ENCODE measurements around the gene IL3RA. TPM values are rescaled to one million over a fixed set of nuclear protein-coding genes. Genes with fewer than 3 reads are reported as not detected.

The IL3RA gene
- total and polyA plus RNA-seq, 2 experiments from 2014 or later: 0.86 TPM; not detected in 1

- Mint-ChIP-seq H3K27me3 (ENCODE audit: insufficient read depth, low read depth, poor library complexity) (peaks cover 65% of the 10 kb centered on the region), H3K27ac (peak overlapping the region; percentile 70; the same call in 1 of the 2 replicates), H3K36me3 (ENCODE audit: low read depth) (peaks cover 91% of the 10 kb centered on the region), H3K4me3 (peak overlapping the region; percentile 93; the same call in 1 of the 3 replicates), H3K4me1 (peaks cover 30% of the 10 kb centered on the region), H3K9me3 (peaks cover 9% of the 10 kb centered on the region)
- ATAC-seq: no peak
- peaks cover 73% of the 10 kb centered on the region for H3F3A ChIP-seq (replicated peaks; ENCODE audit: low read depth)
- peaks cover 37% of the 10 kb centered on the region; the same call in 1 of the 2 replicates for H4K20me1 ChIP-seq (replicated peaks; ENCODE audit: insufficient read depth)
- no peak overlapping the region for H2AFZ ChIP-seq
- TF ChIP-seq POLR2AphosphoS5 (IDR thresholded peaks at IDR 0.05; ENCODE audit: low read depth) (0 out of 2 replicates have a peak, but pooled peaks have one; percentile 35), JUNB (IDR thresholded peaks at IDR 0.05; ENCODE audit: unreplicated experiment) (no peak)
- no peak overlapping the region for H3K27ac ChIP-seq (ENCODE audit: low read depth)
- DNase-seq (ENCODE audit: low spot score): no peak
- peaks cover 5% of the 10 kb centered on the region for H3K4me1 ChIP-seq (ENCODE audit: insufficient read depth)
- H3K36me3 ChIP-seq (ENCODE audit: insufficient read depth): peaks cover 45% of the 10 kb centered on the region
- H3K79me2 ChIP-seq (replicated peaks; ENCODE audit: insufficient read depth): peaks cover 45% of the 10 kb centered on the region
- H3K4me2 ChIP-seq: no peak overlapping the region
- H3K9me2 ChIP-seq (ENCODE audit: insufficient read depth): no peaks in the 10 kb centered on the region
- no peak overlapping the region for H3K4me3 ChIP-seq
- no peaks in the 10 kb centered on the region for H3K27me3 ChIP-seq (ENCODE audit: insufficient read depth)
Observed at GRCh38 chrX:1387141-1387776, 50.7 kb downstream of the IL3RA start.

GRCh38 chrX:1388651-1389050, 52.1 kb downstream of the IL3RA start:
- Histone ChIP-seq H4K20me1 (replicated peaks; ENCODE audit: insufficient read depth) (peaks cover 34% of the 10 kb centered on the region; the same call in 1 of the 2 replicates), H3F3A (replicated peaks; ENCODE audit: low read depth) (peaks cover 66% of the 10 kb centered on the region), H3K27me3 (ENCODE audit: insufficient read depth) (no peaks in the 10 kb centered on the region), H3K9me2 (ENCODE audit: insufficient read depth) (no peaks in the 10 kb centered on the region), H3K27ac (ENCODE audit: low read depth) (peak overlapping the region; percentile 55; the same call in 1 of the 2 replicates), H2AFZ (no peak overlapping the region), H3K79me2 (replicated peaks; ENCODE audit: insufficient read depth) (peaks cover 52% of the 10 kb centered on the region), H3K4me3 (no peak overlapping the region), H3K4me2 (no peak overlapping the region; the same call in 1 of the 2 replicates), H3K36me3 (ENCODE audit: insufficient read depth) (peaks cover 45% of the 10 kb centered on the region), H3K4me1 (ENCODE audit: insufficient read depth) (peaks cover 11% of the 10 kb centered on the region)
- peak overlapping the region; percentile 93 for H3K4me3 Mint-ChIP-seq
- no peak overlapping the region for H3K27ac Mint-ChIP-seq
- DNase-seq (ENCODE audit: low spot score) (no peak), ATAC-seq (no peak)
- peaks cover 81% of the 10 kb centered on the region for H3K36me3 Mint-ChIP-seq (ENCODE audit: low read depth)
- H3K4me1 Mint-ChIP-seq: peaks cover 30% of the 10 kb centered on the region
- H3K27me3 Mint-ChIP-seq (ENCODE audit: insufficient read depth, low read depth, poor library complexity): peaks cover 57% of the 10 kb centered on the region
- TF ChIP-seq ETS1 (IDR thresholded peaks at IDR 0.05) (no peak), CREB1 (CRISPR knock-in tag; IDR thresholded peaks at IDR 0.05; ENCODE audit: low read depth) (no peak), STAT1 (IDR thresholded peaks at IDR 0.05; ENCODE audit: unreplicated experiment) (no peak), ZNF114 (CRISPR knock-in tag; IDR thresholded peaks at IDR 0.05) (no peak), EZH2phosphoT487 (IDR thresholded peaks at IDR 0.05; ENCODE audit: unreplicated experiment) (no peak), NANOG (IDR thresholded peaks at IDR 0.05; ENCODE audit: borderline replicate concordance) (no peak), JUNB (IDR thresholded peaks at IDR 0.05; ENCODE audit: unreplicated experiment) (no peak)
- peaks cover 10% of the 10 kb centered on the region for H3K9me3 Mint-ChIP-seq
